H1 (cell line): ENCODE measurements around the gene ZNF587B. TPM values are rescaled to one million over a fixed set of nuclear protein-coding genes. Genes with fewer than 3 reads are reported as not detected.

ENCODE experiments used
- CTCF ChIA-PET: fragments of 300-600 bp; sonication (Branson Sonifier 250); formaldehyde crosslinking; loops from one replicate; lab custom pipeline; 2021; ENCODE audit not compliant: partially characterized antibody; lab: Charles Lee
- POLR2A ChIA-PET: fragments of 300-600 bp; sonication (Branson Sonifier 250); formaldehyde crosslinking; loops from one replicate; lab custom pipeline; 2021; ENCODE audit warnings: inconsistent platforms; ENCODE audit not compliant: partially characterized antibody; lab: Charles Lee
- DNase-seq, 2 experiments: peaks; one replicate each; pipeline versions ENCODE4 v3.0.0 to v3.0.0-alpha.2; 2010 to 2022; ENCODE audit warnings: low spot score in 2 of 2, low read depth in 1 of 2, mixed read lengths in 1 of 2
- FAIRE-seq: peaks from 2 replicates; lab custom pipeline; 2011; peaks lifted over from hg19 to GRCh38; lab: Jason Lieb, UNC
- H2AFZ ChIP-seq: 2 replicates; pipeline ENCODE4 v1.8.1; 2012; ENCODE audit warnings: low read length, inconsistent platforms
- H2AK5ac ChIP-seq: 2 replicates; pipeline ENCODE4 v1.6.1; 2013; ENCODE audit warnings: low read depth, low read length
- H2BK120ac ChIP-seq: replicated peaks from 2 replicates; pipeline ENCODE3; 2013; ENCODE audit warnings: low read depth, low read length, inconsistent platforms
- H2BK12ac ChIP-seq: 2 replicates; pipeline ENCODE4 v1.6.1; 2013; ENCODE audit warnings: low read depth, low read length
- H2BK15ac ChIP-seq: 2 replicates; pipeline ENCODE4 v1.6.1; 2013; ENCODE audit warnings: low read length
- H2BK20ac ChIP-seq: 2 replicates; pipeline ENCODE4 v1.6.1; 2013; ENCODE audit warnings: low read length
- H2BK5ac ChIP-seq: 2 replicates; pipeline ENCODE4 v1.6.1; 2013; ENCODE audit warnings: low read depth, low read length
- H3K14ac ChIP-seq: 2 replicates; pipeline ENCODE4 v1.6.1; 2013; ENCODE audit warnings: inconsistent platforms; ENCODE audit not compliant: insufficient read length
- H3K18ac ChIP-seq: 2 replicates; pipeline ENCODE4 v1.6.1; 2013; ENCODE audit warnings: low read length; ENCODE audit errors: extremely low read depth
- H3K23ac ChIP-seq: 2 replicates; pipeline ENCODE4 v1.6.1; 2013; ENCODE audit warnings: inconsistent platforms; ENCODE audit not compliant: insufficient read length
- H3K23me2 ChIP-seq: 2 replicates; pipeline ENCODE4 v1.6.1; 2013; ENCODE audit warnings: low read depth, low read length
- H3K27ac ChIP-seq: 2 replicates; pipeline ENCODE4 v1.6.1; 2011; ENCODE audit warnings: low read depth, low read length, inconsistent platforms
- H3K27me3 ChIP-seq, 4 experiments: replicated peaks in 1 of 4; 1 replicate in 1 of 4; 2 replicates in 3 of 4; pipeline versions ENCODE4 v1.6.1 to v1.8.1; 2011 to 2013; ENCODE audit warnings: low read length in 3 of 4, mild to moderate bottlenecking in 3 of 4, inconsistent platforms in 2 of 4, mixed read lengths in 2 of 4, moderate library complexity in 1 of 4; ENCODE audit not compliant: control insufficient read depth in 3 of 4, insufficient read depth in 3 of 4; ENCODE audit errors: extremely low read depth in 1 of 4
- H3K36me3 ChIP-seq, 4 experiments: 2 replicates each; pipeline versions ENCODE4 v1.6.1 to v1.8.1; 2011 to 2013; ENCODE audit warnings: mild to moderate bottlenecking in 4 of 4, low read length in 3 of 4, moderate library complexity in 2 of 4, control low read depth in 1 of 4, inconsistent platforms in 1 of 4; ENCODE audit not compliant: insufficient read depth in 4 of 4, control insufficient read depth in 2 of 4
- H3K4ac ChIP-seq: replicated peaks from 2 replicates; pipeline ENCODE3; 2013; ENCODE audit warnings: low read length, low read depth, mixed read lengths, inconsistent platforms; ENCODE audit not compliant: insufficient read length
- H3K4me1 ChIP-seq, 4 experiments: replicated peaks in 1 of 4; 1 replicate in 1 of 4; 2 replicates in 3 of 4; pipeline versions ENCODE4 v1.6.1 to v1.8.1; 2011 to 2013; ENCODE audit warnings: low read length in 3 of 4, inconsistent platforms in 2 of 4, mixed read lengths in 1 of 4; ENCODE audit not compliant: insufficient read depth in 4 of 4, control insufficient read depth in 3 of 4
- H3K4me2 ChIP-seq, 2 experiments: 2 replicates each; pipeline versions ENCODE4 v1.6.1 to v1.8.1; 2011 to 2013; ENCODE audit warnings: low read depth in 2 of 2, low read length in 2 of 2, control low read depth in 1 of 2, inconsistent platforms in 1 of 2, mild to moderate bottlenecking in 1 of 2; ENCODE audit not compliant: insufficient read depth in 1 of 2
- H3K4me3 ChIP-seq, 4 experiments: fragments of 200-600, 300-600 bp in 1 of 4; sonication (generic), shearing (Covaris generic), sonication (Bioruptor Twin) in 1 of 4; 2 replicates each; pipeline versions ENCODE4 v1.5.1 to v1.8.1; 2011 to 2016; ENCODE audit warnings: low read length in 4 of 4, low read depth in 3 of 4, control low read depth in 2 of 4, inconsistent platforms in 2 of 4, mild to moderate bottlenecking in 2 of 4, mixed read lengths in 1 of 4, moderate library complexity in 1 of 4; ENCODE audit not compliant: insufficient read depth in 2 of 4; ENCODE audit errors: extremely low read depth in 1 of 4
- H3K56ac ChIP-seq: replicated peaks from 2 replicates; pipeline ENCODE3; 2013; ENCODE audit warnings: low read depth, mild to moderate bottlenecking, mixed read lengths, low read length, inconsistent platforms; ENCODE audit not compliant: insufficient read length
- H3K79me1 ChIP-seq: 2 replicates; pipeline ENCODE4 v1.6.1; 2013; ENCODE audit warnings: low read depth, low read length, control low read depth
- H3K79me2 ChIP-seq, 2 experiments: 2 replicates each; pipeline versions ENCODE4 v1.6.1 to v1.8.1; 2012 to 2013; ENCODE audit warnings: low read length in 2 of 2, mild to moderate bottlenecking in 2 of 2, inconsistent platforms in 1 of 2; ENCODE audit not compliant: insufficient read depth in 2 of 2, control insufficient read depth in 1 of 2
- H3K9ac ChIP-seq, 4 experiments: replicated peaks in 1 of 4; 1 replicate in 1 of 4; 2 replicates in 3 of 4; pipeline versions ENCODE4 v1.6.1 to v1.8.1; 2011 to 2013; ENCODE audit warnings: low read depth in 3 of 4, low read length in 3 of 4, control low read depth in 2 of 4, mild to moderate bottlenecking in 2 of 4, moderate library complexity in 2 of 4, inconsistent platforms in 1 of 4; ENCODE audit errors: extremely low read depth in 1 of 4
- H3K9me3 ChIP-seq, 2 experiments: 2 replicates each; pipeline versions ENCODE4 v1.6.1 to v1.8.1; 2012 to 2013; ENCODE audit warnings: mild to moderate bottlenecking in 2 of 2, moderate library complexity in 2 of 2, control low read depth in 1 of 2, inconsistent platforms in 1 of 2, low read depth in 1 of 2, low read length in 1 of 2, mixed read lengths in 1 of 2; ENCODE audit not compliant: insufficient read depth in 2 of 2
- H4K20me1 ChIP-seq, 2 experiments: replicated peaks in 1 of 2; 2 replicates each; pipeline versions ENCODE3 to v1.8.1; 2011 to 2013; ENCODE audit warnings: inconsistent platforms in 2 of 2, low read length in 2 of 2, mild to moderate bottlenecking in 1 of 2; ENCODE audit not compliant: insufficient read depth in 2 of 2, control insufficient read depth in 1 of 2
- H4K5ac ChIP-seq: 2 replicates; pipeline ENCODE4 v1.6.1; 2013; ENCODE audit warnings: low read length, low read depth, mixed read lengths, inconsistent platforms; ENCODE audit not compliant: insufficient read length
- H4K8ac ChIP-seq: 2 replicates; pipeline ENCODE4 v1.8.0; 2013; ENCODE audit warnings: mild to moderate bottlenecking, moderate library complexity, low read length, inconsistent platforms; ENCODE audit not compliant: insufficient read depth; ENCODE audit errors: extremely low read depth
- H4K91ac ChIP-seq: replicated peaks from 2 replicates; pipeline ENCODE3; 2013; ENCODE audit warnings: low read length, mixed read lengths, inconsistent platforms; ENCODE audit not compliant: insufficient read length
- BACH1 ChIP-seq: IDR thresholded peaks from 2 replicates; pipeline ENCODE4 v1.6.1; 2012; ENCODE audit warnings: low read length, improper control_type of control experiment
- BCL11A ChIP-seq, 2 experiments: IDR thresholded peaks; one replicate each; pipeline ENCODE4 v1.6.1; 2011; ENCODE audit warnings: low read depth in 2 of 2, low read length in 2 of 2, mild to moderate bottlenecking in 2 of 2
- PHF8 ChIP-seq: fragments of 200-600 bp; sonication (generic); conservative IDR thresholded peaks from 2 replicates; pipeline ENCODE4 v1.7.1; 2012; ENCODE audit warnings: low read depth, mild to moderate bottlenecking, inconsistent platforms, low read length, moderate library complexity
- WGBS, 2 experiments: shearing (Covaris generic) in 1 of 2; methylation state at CpG; one replicate each; pipeline versions ENCODE4 v1.1.6 to v1.1.7; 2013 to 2015; ENCODE audit warnings: low lambda C conversion rate in 2 of 2, mixed read lengths in 2 of 2, inconsistent platforms in 1 of 2, low coverage in 1 of 2, missing lambda C conversion rate in 1 of 2; ENCODE audit not compliant: insufficient replicate concordance in 2 of 2, insufficient coverage in 1 of 2, insufficient read length in 1 of 2; ENCODE audit errors: extremely low coverage in 1 of 2, missing lambda C conversion rate in 1 of 2; 5-methylcytosine and 5-hydroxymethylcytosine counted together
- polyA plus RNA-seq, 7 experiments: library from polyadenylated mRNA; depleted of rRNA in 3 of 7; stranded (reverse) in 5 of 7; unstranded in 2 of 7; fragments of >200 nt in 5 of 7; fragments of 200-250 nt in 2 of 7; gene quantifications; 1 replicate in 5 of 7; 2 replicates in 1 of 7; 4 replicates in 1 of 7; pipeline versions ENCODE4 v1.2.1 to v1.2.3, GENCODE V29; 2011 to 2013; ENCODE audit warnings: missing spikeins in 2 of 7, mixed read lengths in 2 of 7
- total RNA-seq: library from RNA; stranded (reverse); fragmentation: NEBNext Ultra II Directional; extraction: Animal tissue kit (Norgen Biotek cat#: 25700); gene quantifications from 2 replicates; pipeline ENCODE4 v1.2.1, GENCODE V29; 2021

ZNF587B gene
- total and polyA plus RNA-seq, 2 of the 8 experiments (the other 6 are each of a cell fraction or from before 2014, with no cell fraction given), result 13.8 to 60.1 TPM

GRCh38 chr19:57786906-57787305 is 43.2 kb upstream of the ZNF587B start:
- no peak overlapping the region for H2BK15ac ChIP-seq
- no peak overlapping the region for H4K8ac ChIP-seq
- H3K18ac ChIP-seq, result no peak overlapping the region
- no peak for TF ChIP-seq BCL11A (IDR thresholded peaks at IDR 0.05; ENCODE audit: low read depth in 2 of 2, low read length in 2 of 2)
- TF ChIP-seq PHF8, result no peak
- TF ChIP-seq BACH1, result no peak
- TF ChIP-seq, all 59 proteins: peak for 0
- CTCF ChIA-PET, result interaction anchor here (2.1 kb wide), 1 partner anchor 14 kb away, joined by 4 read pairs; no protein-coding TSS in a partner anchor
- no peak overlapping the region for H3K23ac ChIP-seq
- H3K4me3 ChIP-seq, result no peak overlapping the region
- no peak overlapping the region for H4K5ac ChIP-seq
- no peak overlapping the region for H2BK5ac ChIP-seq
- H4K20me1 ChIP-seq, result peaks cover 0 to 9% of the 10 kb centered on the region in 2 experiments
- FAIRE-seq (no peak), DNase-seq (no peak)
- H3K56ac ChIP-seq, result no peak overlapping the region
- no peak overlapping the region for H2BK120ac ChIP-seq
- H2AK5ac ChIP-seq, result no peak overlapping the region
- no peak overlapping the region for H3K9ac ChIP-seq
- peaks cover 3 to 4% of the 10 kb centered on the region in 2 experiments; a peak in 2 of 4 replicates for H3K79me2 ChIP-seq
- WGBS, 2 experiments, result 83% methylated on average over 5 of the region's 5 CpGs; no CpG with 5 or more reads in 1 of the 2 experiments
- no peak overlapping the region for H3K4ac ChIP-seq
- no peaks in the 10 kb centered on the region for H3K27me3 ChIP-seq
- H3K14ac ChIP-seq, result no peak overlapping the region
- H3K79me1 ChIP-seq, result no peaks in the 10 kb centered on the region; the same call in 1 of the 2 replicates
- H3K9me3 ChIP-seq, result no peaks in the 10 kb centered on the region
- no peak overlapping the region for H3K27ac ChIP-seq
- no peak overlapping the region for H3K4me2 ChIP-seq
- no peaks in the 10 kb centered on the region for H3K23me2 ChIP-seq
- H4K91ac ChIP-seq, result no peak overlapping the region
- no peak overlapping the region for H2AFZ ChIP-seq
- no peak overlapping the region for H2BK20ac ChIP-seq
- peaks cover 0 to 5% (median 2%) of the 10 kb centered on the region in 4 experiments; a peak in 4 of 8 replicates for H3K36me3 ChIP-seq
- POLR2A ChIA-PET, result interaction anchor here (1.0 kb wide), 1 partner anchor 17 kb away, joined by 7 read pairs; no protein-coding TSS in a partner anchor
- no peak overlapping the region for H2BK12ac ChIP-seq
- peaks cover 0 to 2% (median 0%) of the 10 kb centered on the region in 4 experiments; a peak in 1 of 7 replicates for H3K4me1 ChIP-seq
